CMK (cell line): Measurements from ENCODE around the gene ARHGAP21.
A peak's percentile ranks its signal among the peaks of the same experiment; 100 is the strongest.
"Not testable (repeated sequence)": the region's sequence is repeated elsewhere in the genome, so short reads cannot be mapped to it uniquely, and the experiment has no call there.

Source experiments
- DNase-seq: peaks from one replicate; pipeline ENCODE4 v3.0.0-alpha.2; 2010; ENCODE audit warnings: low read depth

ARHGAP21 gene

GRCh38 chr10:24723788-24724380, at the start of gene ARHGAP21:
TSS of gene ARHGAP21 (minus strand) at chr10:24723887. CDS start at chr10:24721899, 1,988 bp downstream.
- DNase-seq = peak; percentile 21

GRCh38 chr10:24771943-24772694, 48.4 kb upstream of the ARHGAP21 start:
- DNase-seq = no peak

- not testable (repeated sequence) for DNase-seq
Observed at GRCh38 chr10:24764991-24765390, 41.3 kb upstream of the ARHGAP21 start.

- DNase-seq = no peak
Observed at GRCh38 chr10:24762966-24763623, 39.4 kb upstream of the ARHGAP21 start.

- DNase-seq = no peak
Observed at GRCh38 chr10:24762161-24762924, 38.7 kb upstream of the ARHGAP21 start.

- no peak for DNase-seq
Observed at GRCh38 chr10:24759672-24760071, 36.0 kb upstream of the ARHGAP21 start.

GRCh38 chr10:24758254-24758653, 34.6 kb upstream of the ARHGAP21 start:
- DNase-seq = not testable (repeated sequence)

- no peak for DNase-seq
Observed at GRCh38 chr10:24756283-24756682, 32.6 kb upstream of the ARHGAP21 start.

- no peak for DNase-seq
Observed at GRCh38 chr10:24751716-24752115, 28.0 kb upstream of the ARHGAP21 start.

- no peak for DNase-seq
Observed at GRCh38 chr10:24750695-24751094, 27.0 kb upstream of the ARHGAP21 start.

GRCh38 chr10:24748214-24748613, 24.5 kb upstream of the ARHGAP21 start:
- DNase-seq = no peak

GRCh38 chr10:24744946-24745345, 21.3 kb upstream of the ARHGAP21 start:
- no peak for DNase-seq

- DNase-seq = no peak
Observed at GRCh38 chr10:24740714-24741113, 17.0 kb upstream of the ARHGAP21 start.

GRCh38 chr10:24737001-24737400, 13.3 kb upstream of the ARHGAP21 start:
- no peak for DNase-seq

- no peak for DNase-seq
Observed at GRCh38 chr10:24731942-24732341, 8.3 kb upstream of the ARHGAP21 start.

- no peak for DNase-seq
Observed at GRCh38 chr10:24730811-24731210, 7.1 kb upstream of the ARHGAP21 start.

- DNase-seq = no peak
Observed at GRCh38 chr10:24727786-24728185, 4.1 kb upstream of the ARHGAP21 start.

GRCh38 chr10:24726626-24727025, 2.9 kb upstream of the ARHGAP21 start:
- DNase-seq = no peak

- not testable (repeated sequence) for DNase-seq
Observed at GRCh38 chr10:24726029-24726428, 2.3 kb upstream of the ARHGAP21 start.

- DNase-seq = peak; percentile 87
Observed at GRCh38 chr10:24724381-24725228, 918 bp upstream of the ARHGAP21 start.

- no peak for DNase-seq
Observed at GRCh38 chr10:24723386-24723787, 300 bp downstream of the ARHGAP21 start.
